WTC11 (cell line): ENCODE measurements around the gene EIF2D. TPM values are rescaled to one million over a fixed set of nuclear protein-coding genes. Genes with fewer than 3 reads are reported as not detected.

ENCODE experiments used
- ATAC-seq: fragments of 200-7000 bp; cut with Tn5 transposase; 2 replicates; pipeline ENCODE4 v1.10.0; 2021; ENCODE audit warnings: mild to moderate bottlenecking, moderate library complexity
- CTCF ChIA-PET: fragments of 300-600 bp; sonication (Branson Sonifier 250); formaldehyde crosslinking; loops from one replicate; lab custom pipeline; 2021; ENCODE audit warnings: antibody characterized with exemption; lab: Charles Lee
- POLR2A ChIA-PET: fragments of 350-600 bp; sonication (Branson Sonifier 250); formaldehyde crosslinking; loops from one replicate; lab custom pipeline; 2021; ENCODE audit warnings: antibody characterized with exemption; lab: Charles Lee
- DNase-seq: peaks from one replicate; pipeline ENCODE4 v3.0.0; 2021; ENCODE audit warnings: low spot score
- H3K27ac Mint-ChIP-seq: 2 replicates; pipeline ENCODE4 v1.8.0; 2021; ENCODE audit warnings: mixed read lengths
- H3K27me3 Mint-ChIP-seq: 2 replicates; pipeline ENCODE4 v1.8.0; 2021; ENCODE audit warnings: low read depth, mild to moderate bottlenecking, moderate library complexity, mixed read lengths
- H3K36me3 Mint-ChIP-seq: 2 replicates; pipeline ENCODE4 v1.8.0; 2021; ENCODE audit warnings: mixed read lengths
- H3K4me1 Mint-ChIP-seq: 2 replicates; pipeline ENCODE4 v1.8.0; 2022; ENCODE audit warnings: mixed read lengths
- H3K4me3 Mint-ChIP-seq: 2 replicates; pipeline ENCODE4 v1.8.0; 2021; ENCODE audit warnings: mild to moderate bottlenecking, moderate library complexity, mixed read lengths
- H3K9me3 Mint-ChIP-seq: 2 replicates; pipeline ENCODE4 v1.8.0; 2021; ENCODE audit warnings: mixed read lengths
- ATF6 ChIP-seq: sonication (generic); formaldehyde crosslinking; IDR thresholded peaks from 2 replicates; pipeline ENCODE4 v1.8.1; 2023; ENCODE audit warnings: mild to moderate bottlenecking, missing genetic modification reagents
- CREM ChIP-seq: sonication (generic); formaldehyde crosslinking; IDR thresholded peaks from 2 replicates; pipeline ENCODE4 v1.8.1; 2022; ENCODE audit warnings: mild to moderate bottlenecking, missing genetic modification reagents, moderate library complexity
- CTCF ChIP-seq: fragments of 200-600 bp; IDR thresholded peaks from 2 replicates; pipeline ENCODE4 v1.8.0; 2022; ENCODE audit warnings: antibody characterized with exemption
- EMX1 ChIP-seq: fragments of 250-450 bp; sonication (Bioruptor Pico); IDR thresholded peaks from 2 replicates; pipeline ENCODE4 v1.8.0; 2021; ENCODE audit warnings: mild to moderate bottlenecking
- ESRRA ChIP-seq: sonication (generic); formaldehyde crosslinking; IDR thresholded peaks from 2 replicates; pipeline ENCODE4 v1.8.1; 2022; ENCODE audit warnings: mild to moderate bottlenecking, missing genetic modification reagents, borderline replicate concordance
- GABPB1 ChIP-seq: sonication (generic); formaldehyde crosslinking; IDR thresholded peaks from 2 replicates; pipeline ENCODE4 v1.8.1; 2023; ENCODE audit warnings: mild to moderate bottlenecking, missing genetic modification reagents
- GTF2I ChIP-seq: fragments of 250-450 bp; sonication (Bioruptor Pico); conservative IDR thresholded peaks from 2 replicates; pipeline ENCODE4 v1.4.0; 2021; ENCODE audit warnings: mild to moderate bottlenecking
- NR2C2 ChIP-seq: sonication (generic); formaldehyde crosslinking; IDR thresholded peaks from 2 replicates; pipeline ENCODE4 v1.8.0; 2022; ENCODE audit warnings: mild to moderate bottlenecking, missing genetic modification reagents
- PREB ChIP-seq: sonication (generic); formaldehyde crosslinking; IDR thresholded peaks from 2 replicates; pipeline ENCODE4 v1.8.1; 2022; ENCODE audit warnings: mild to moderate bottlenecking, missing genetic modification reagents, moderate library complexity, borderline replicate concordance
- RELA ChIP-seq: sonication (generic); formaldehyde crosslinking; IDR thresholded peaks from 2 replicates; pipeline ENCODE4 v1.8.1; 2022; ENCODE audit warnings: missing genetic modification reagents, mild to moderate bottlenecking, borderline replicate concordance
- TEAD4 ChIP-seq: sonication (generic); formaldehyde crosslinking; IDR thresholded peaks from 2 replicates; pipeline ENCODE4 v1.8.0; 2022; ENCODE audit warnings: mild to moderate bottlenecking, missing genetic modification reagents
- USF2 ChIP-seq: sonication (generic); formaldehyde crosslinking; IDR thresholded peaks from 2 replicates; pipeline ENCODE4 v1.8.1; 2023; ENCODE audit warnings: mild to moderate bottlenecking, missing genetic modification reagents, moderate library complexity
- ZBTB21 ChIP-seq: sonication (generic); formaldehyde crosslinking; IDR thresholded peaks from 2 replicates; pipeline ENCODE4 v1.8.1; 2023; ENCODE audit warnings: mild to moderate bottlenecking, missing genetic modification reagents, borderline replicate concordance
- ZBTB43 ChIP-seq: sonication (generic); formaldehyde crosslinking; IDR thresholded peaks from 2 replicates; pipeline ENCODE4 v1.8.1; 2023; ENCODE audit warnings: mild to moderate bottlenecking, missing genetic modification reagents
- ZNF121 ChIP-seq: sonication (generic); formaldehyde crosslinking; IDR thresholded peaks from 2 replicates; pipeline ENCODE4 v1.8.0; 2023; ENCODE audit warnings: missing genetic modification reagents
- ZNF263 ChIP-seq: sonication (generic); formaldehyde crosslinking; IDR thresholded peaks from 2 replicates; pipeline ENCODE4 v1.8.1; 2022; ENCODE audit warnings: low read depth, mild to moderate bottlenecking, moderate library complexity, missing genetic modification reagents
- ZNF281 ChIP-seq: sonication (generic); formaldehyde crosslinking; IDR thresholded peaks from 2 replicates; pipeline ENCODE4 v1.8.0; 2023; ENCODE audit warnings: mild to moderate bottlenecking, missing genetic modification reagents
- ZNF396 ChIP-seq: fragments of 250-450 bp; sonication (Bioruptor Pico); IDR thresholded peaks from 2 replicates; pipeline ENCODE4 v1.8.0; 2021; ENCODE audit warnings: mild to moderate bottlenecking, moderate library complexity, borderline replicate concordance
- ZSCAN18 ChIP-seq: fragments of 250-450 bp; sonication (Bioruptor Pico); IDR thresholded peaks from 2 replicates; pipeline ENCODE4 v2.1.2; 2022; ENCODE audit warnings: mild to moderate bottlenecking, moderate library complexity
- total RNA-seq: library from RNA; stranded (reverse); gene quantifications from 3 replicates; pipeline ENCODE4 v1.2.3, GENCODE V29; 2021

Gene EIF2D
- total RNA-seq, 1 experiment from 2014 or later: 35.7 TPM

GRCh38 chr1:206570529-206570928 is 41.7 kb downstream of the EIF2D start:
- CTCF ChIA-PET: interaction anchor here (3.0 kb wide), 1 partner anchor 13 kb away, joined by 14 read pairs; no protein-coding TSS in a partner anchor

GRCh38 chr1:206569556-206569955 is 42.7 kb downstream of the EIF2D start:
- no peak overlapping the region for H3K4me3 Mint-ChIP-seq
- ATAC-seq (no peak), DNase-seq (no peak)
- CTCF ChIA-PET: interaction anchor here (0.8 to 3.0 kb wide), 4 partner anchors 14 to 90 kb away, joined by 3 to 14 read pairs (median 6); partner anchors contain the start of gene EIF2D
- H3K36me3 Mint-ChIP-seq: no peaks in the 10 kb centered on the region
- no peaks in the 10 kb centered on the region; the same call in none of the 2 replicates for H3K27me3 Mint-ChIP-seq
- TF ChIP-seq ZSCAN18 (CRISPR knock-in tag) (no peak), ZNF281 (CRISPR knock-in tag) (no peak), EMX1 (CRISPR knock-in tag) (no peak), NR2C2 (CRISPR knock-in tag) (no peak), ZNF121 (CRISPR knock-in tag) (no peak), CREM (CRISPR knock-in tag) (no peak)
- no peak overlapping the region for H3K27ac Mint-ChIP-seq
- POLR2A ChIA-PET: interaction anchor here (0.7 kb wide), 1 partner anchor 44 kb away, joined by 3 read pairs; no protein-coding TSS in a partner anchor
- peaks cover 15% of the 10 kb centered on the region for H3K4me1 Mint-ChIP-seq
- H3K9me3 Mint-ChIP-seq: no peaks in the 10 kb centered on the region

More at GRCh38 chr1:206570529-206570928, 41.7 kb downstream of the EIF2D start:
- no peaks in the 10 kb centered on the region; the same call in 1 of the 2 replicates for H3K27me3 Mint-ChIP-seq
- no peaks in the 10 kb centered on the region for H3K36me3 Mint-ChIP-seq
- H3K9me3 Mint-ChIP-seq: no peaks in the 10 kb centered on the region
- DNase-seq (no peak), ATAC-seq (no peak)
- TF ChIP-seq TEAD4 (CRISPR knock-in tag) (no peak), ZNF121 (CRISPR knock-in tag) (no peak), CTCF (no peak), PREB (CRISPR knock-in tag) (no peak), GTF2I (CRISPR knock-in tag) (no peak)
- H3K4me1 Mint-ChIP-seq: peaks cover 19% of the 10 kb centered on the region
- POLR2A ChIA-PET: interaction anchor here (0.7 kb wide), 1 partner anchor 15 kb away, joined by 3 read pairs; no protein-coding TSS in a partner anchor
- H3K27ac Mint-ChIP-seq: no peak overlapping the region
- no peak overlapping the region for H3K4me3 Mint-ChIP-seq

GRCh38 chr1:206568779-206569352 is 43.4 kb downstream of the EIF2D start:
- ChIA-PET POLR2A (no interaction called here), CTCF (interaction anchor here (0.6 to 3.0 kb wide), 5 partner anchors 15 to 89 kb away, joined by 4 to 14 read pairs (median 6); partner anchors contain the start of gene EIF2D)
- ATAC-seq (no peak), DNase-seq (no peak)
- H3K4me3 Mint-ChIP-seq: no peak overlapping the region
- H3K27me3 Mint-ChIP-seq: no peaks in the 10 kb centered on the region; the same call in none of the 2 replicates
- H3K4me1 Mint-ChIP-seq: peaks cover 12% of the 10 kb centered on the region
- H3K36me3 Mint-ChIP-seq: no peaks in the 10 kb centered on the region
- no peak overlapping the region for H3K27ac Mint-ChIP-seq
- no peaks in the 10 kb centered on the region for H3K9me3 Mint-ChIP-seq
- TF ChIP-seq GABPB1 (CRISPR knock-in tag) (no peak), ZBTB43 (no peak), USF2 (CRISPR knock-in tag) (no peak), ZNF396 (CRISPR knock-in tag) (no peak), RELA (CRISPR knock-in tag) (no peak), ESRRA (no peak), ATF6 (CRISPR knock-in tag) (no peak), ZBTB21 (CRISPR knock-in tag) (no peak), ZNF263 (CRISPR knock-in tag) (no peak)
